Measurements from ENCODE around the gene FAM222B. TPM values are rescaled to one million over a fixed set of nuclear protein-coding genes. Genes with fewer than 3 reads are reported as not detected.
A peak's percentile ranks its signal among the peaks of the same experiment; 100 is the strongest.

Gene FAM222B
- total and polyA plus RNA-seq, 9 of the 15 experiments (the other 6 are each of a cell fraction or from before 2014, with no cell fraction given) = 4.0 to 34.6 (median 7.5) TPM

GRCh38 chr17:28712032-28712704 lies 130.4 kb downstream of the FAM222B start (continued):
- TF ChIP-seq NRF1 (conservative IDR thresholded peaks at IDR 0.05 in 1 of 2, IDR thresholded peaks at IDR 0.05 in 1 of 2) (peak; percentile 73 to 78), CTBP1 (IDR thresholded peaks at IDR 0.05; ENCODE audit: borderline replicate concordance) (peak; percentile 60; the same call in 1 of the 2 replicates), MCM2 (IDR thresholded peaks at IDR 0.05; ENCODE audit: low read depth) (no peak), ZFP36 (IDR thresholded peaks at IDR 0.05; ENCODE audit: low read depth, low read length, partially characterized antibody) (peak; percentile 7), PBX2 (CRISPR knock-in tag; IDR thresholded peaks at IDR 0.05; ENCODE audit: low read depth) (no peak), PBX2 (tag; conservative IDR thresholded peaks at IDR 0.05; ENCODE audit: low read depth) (no peak), ZKSCAN8 (CRISPR knock-in tag; IDR thresholded peaks at IDR 0.05) (peak; percentile 47; the same call in 1 of the 2 replicates), AFF1 (IDR thresholded peaks at IDR 0.05; ENCODE audit: low read depth in 1 of 2, partially characterized antibody in 2 of 2) (peak in 1 of 2 experiments; percentile 14), FOXP1 (CRISPR knock-in tag; IDR thresholded peaks at IDR 0.05) (no peak), SMARCA5 (IDR thresholded peaks at IDR 0.05) (peak; percentile 63; the same call in 1 of the 2 replicates), HMGXB4 (CRISPR knock-in tag; IDR thresholded peaks at IDR 0.05) (no peak), ZNF583 (CRISPR knock-in tag; IDR thresholded peaks at IDR 0.05) (no peak), TBP (optimal IDR thresholded peaks at IDR 0.05; ENCODE audit: low read depth, low read length) (no peak), CBFA2T3 (IDR thresholded peaks at IDR 0.05) (peak; percentile 13; the same call in 1 of the 2 replicates)
- TF ChIP-seq, protein P1, sequence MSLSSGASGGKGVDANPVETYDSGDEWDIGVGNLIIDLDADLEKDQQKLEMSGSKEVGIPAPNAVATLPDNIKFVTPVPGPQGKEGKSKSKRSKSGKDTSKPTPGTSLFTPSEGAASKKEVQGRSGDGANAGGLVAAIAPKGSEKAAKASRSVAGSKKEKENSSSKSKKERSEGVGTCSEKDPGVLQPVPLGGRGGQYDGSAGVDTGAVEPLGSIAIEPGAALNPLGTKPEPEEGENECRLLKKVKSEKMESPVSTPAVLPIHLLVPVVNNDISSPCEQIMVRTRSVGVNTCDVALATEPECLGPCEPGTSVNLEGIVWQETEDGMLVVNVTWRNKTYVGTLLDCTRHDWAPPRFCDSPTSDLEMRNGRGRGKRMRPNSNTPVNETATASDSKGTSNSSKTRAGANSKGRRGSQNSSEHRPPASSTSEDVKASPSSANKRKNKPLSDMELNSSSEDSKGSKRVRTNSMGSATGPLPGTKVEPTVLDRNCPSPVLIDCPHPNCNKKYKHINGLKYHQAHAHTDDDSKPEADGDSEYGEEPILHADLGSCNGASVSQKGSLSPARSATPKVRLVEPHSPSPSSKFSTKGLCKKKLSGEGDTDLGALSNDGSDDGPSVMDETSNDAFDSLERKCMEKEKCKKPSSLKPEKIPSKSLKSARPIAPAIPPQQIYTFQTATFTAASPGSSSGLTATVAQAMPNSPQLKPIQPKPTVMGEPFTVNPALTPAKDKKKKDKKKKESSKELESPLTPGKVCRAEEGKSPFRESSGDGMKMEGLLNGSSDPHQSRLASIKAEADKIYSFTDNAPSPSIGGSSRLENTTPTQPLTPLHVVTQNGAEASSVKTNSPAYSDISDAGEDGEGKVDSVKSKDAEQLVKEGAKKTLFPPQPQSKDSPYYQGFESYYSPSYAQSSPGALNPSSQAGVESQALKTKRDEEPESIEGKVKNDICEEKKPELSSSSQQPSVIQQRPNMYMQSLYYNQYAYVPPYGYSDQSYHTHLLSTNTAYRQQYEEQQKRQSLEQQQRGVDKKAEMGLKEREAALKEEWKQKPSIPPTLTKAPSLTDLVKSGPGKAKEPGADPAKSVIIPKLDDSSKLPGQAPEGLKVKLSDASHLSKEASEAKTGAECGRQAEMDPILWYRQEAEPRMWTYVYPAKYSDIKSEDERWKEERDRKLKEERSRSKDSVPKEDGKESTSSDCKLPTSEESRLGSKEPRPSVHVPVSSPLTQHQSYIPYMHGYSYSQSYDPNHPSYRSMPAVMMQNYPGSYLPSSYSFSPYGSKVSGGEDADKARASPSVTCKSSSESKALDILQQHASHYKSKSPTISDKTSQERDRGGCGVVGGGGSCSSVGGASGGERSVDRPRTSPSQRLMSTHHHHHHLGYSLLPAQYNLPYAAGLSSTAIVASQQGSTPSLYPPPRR (CRISPR knock-in tag; IDR thresholded peaks at IDR 0.05; ENCODE audit: borderline replicate concordance) = no peak

All from K562 (cell line).